GM18498 (cell line): ENCODE results near the gene CSMD2.

Experiments used
- ATAC-seq: cut with Tn5 transposase; IDR thresholded peaks from one replicate; pipeline ENCODE4 v1.9.1; 2021; ENCODE audit warnings: mild to moderate bottlenecking, moderate library complexity; ENCODE audit not compliant: unreplicated experiment

The CSMD2 gene

GRCh38 chr1:34009340-34009985 lies 155.6 kb downstream of the CSMD2 start:
- ATAC-seq: no peak

DNA sequence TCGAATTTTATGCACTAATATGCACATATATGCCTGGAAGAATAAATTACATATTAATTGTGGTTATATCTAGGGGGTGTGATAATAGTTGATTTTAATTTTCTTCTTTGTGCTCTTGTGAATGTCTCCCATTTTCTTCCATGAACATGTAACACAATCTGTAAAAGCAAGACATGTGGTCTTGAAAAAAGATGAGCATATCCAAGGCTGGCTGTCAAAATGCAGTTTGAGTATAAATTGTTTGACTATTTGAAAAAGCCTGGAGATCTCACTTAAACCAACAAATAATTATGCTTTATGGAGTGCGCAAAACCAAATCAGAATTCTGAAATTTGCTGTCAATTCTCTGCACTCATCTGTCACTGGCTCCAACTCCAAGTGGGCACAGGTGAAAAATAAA lies 157.3 kb downstream of the CSMD2 start:
- no peak for ATAC-seq

DNA sequence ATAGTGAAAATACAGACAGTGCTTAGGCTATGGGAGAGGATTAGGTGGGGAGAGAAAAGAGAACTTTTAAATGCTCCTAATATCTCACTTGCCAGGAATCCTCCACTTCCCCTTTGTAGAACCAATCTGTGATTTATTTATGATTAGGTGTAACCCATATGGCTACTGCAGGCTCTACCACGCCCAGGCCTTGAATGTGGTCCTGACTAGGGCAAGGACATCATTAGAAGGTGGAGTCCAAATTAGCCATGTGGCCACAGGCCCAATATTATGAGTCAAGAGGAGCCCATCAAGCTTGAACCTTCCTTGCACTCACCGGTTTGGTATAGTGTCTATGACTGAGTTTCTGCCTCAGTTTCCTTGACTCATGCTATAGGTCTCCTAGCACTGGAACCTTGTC lies 159.7 kb downstream of the CSMD2 start:
- ATAC-seq: no peak

GRCh38 chr1:34002810-34003209 lies 162.2 kb downstream of the CSMD2 start:
- no peak for ATAC-seq

DNA sequence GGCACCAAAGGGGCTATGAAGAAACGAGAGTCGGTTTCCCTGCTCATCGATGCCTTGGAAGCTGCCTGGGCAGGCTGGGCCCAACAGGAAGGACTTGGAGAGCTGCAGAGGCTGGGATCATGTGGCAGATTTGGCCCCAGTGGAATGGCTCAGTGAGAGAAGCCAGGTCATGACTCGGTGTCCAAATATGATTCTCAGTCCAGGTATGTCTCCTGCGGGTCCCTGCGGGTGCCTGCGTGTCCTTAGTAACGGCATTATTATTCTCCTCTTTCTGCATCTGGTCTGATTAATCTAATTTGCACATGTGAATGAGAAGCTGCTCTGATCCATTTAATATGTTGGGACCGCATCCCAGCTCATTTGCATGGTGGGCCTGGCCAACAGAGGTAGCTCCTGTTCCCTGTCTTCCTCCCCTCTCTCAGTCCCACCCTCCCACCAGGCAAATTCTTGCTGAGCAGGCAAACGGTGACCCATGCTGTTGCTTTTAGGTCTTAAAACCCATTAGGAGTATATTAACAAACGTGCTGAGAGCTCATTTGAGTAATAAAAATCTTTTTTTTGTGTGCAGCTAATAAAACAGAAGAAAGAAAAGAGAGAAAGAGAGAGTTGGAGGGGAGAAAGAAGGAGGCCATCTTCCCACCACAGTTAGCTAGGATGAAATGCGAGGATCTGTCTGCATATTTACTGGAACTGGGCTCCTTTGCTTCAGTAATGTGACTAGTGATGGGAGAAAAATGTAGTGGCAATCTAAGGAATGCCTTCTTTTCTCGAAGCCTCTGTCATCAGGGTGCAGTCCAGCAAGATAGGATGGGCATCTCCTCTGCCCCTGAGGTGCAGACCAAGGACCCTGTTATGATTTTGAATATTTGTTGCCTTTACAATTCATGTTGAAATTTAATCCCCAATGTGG lies 167.6 kb downstream of the CSMD2 start:
- ATAC-seq: no peak

- no peak for ATAC-seq
Measured at GRCh38 chr1:33996281-33996680, 168.7 kb downstream of the CSMD2 start.

DNA sequence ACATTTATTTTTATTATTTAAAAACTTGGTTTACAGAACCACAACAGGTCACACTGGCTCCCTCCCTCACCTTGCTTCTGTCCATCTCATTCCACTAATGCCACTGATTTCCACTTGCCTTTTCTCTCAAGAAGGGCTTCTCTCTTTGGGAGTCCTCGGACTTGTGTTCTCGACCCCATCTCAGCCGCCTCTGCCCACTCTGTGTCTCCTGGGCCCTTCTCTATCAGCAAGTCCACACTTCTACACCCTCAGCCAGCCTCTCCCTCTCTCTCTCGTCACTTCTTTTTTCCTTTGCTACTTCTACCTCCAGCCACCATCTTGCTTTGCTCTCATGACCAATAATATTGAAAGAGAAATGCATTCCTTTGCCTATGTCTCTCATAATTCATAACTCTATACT lies 171.7 kb downstream of the CSMD2 start:
- no peak for ATAC-seq

- no peak for ATAC-seq
Measured at GRCh38 chr1:33990281-33990680, 174.7 kb downstream of the CSMD2 start.

- ATAC-seq: no peak
Measured at GRCh38 chr1:33988161-33988560, 176.9 kb downstream of the CSMD2 start.

GRCh38 chr1:33986390-33987095 lies 178.5 kb downstream of the CSMD2 start:
- no peak for ATAC-seq

GRCh38 chr1:33985656-33986055 lies 179.4 kb downstream of the CSMD2 start:
- ATAC-seq: no peak

DNA sequence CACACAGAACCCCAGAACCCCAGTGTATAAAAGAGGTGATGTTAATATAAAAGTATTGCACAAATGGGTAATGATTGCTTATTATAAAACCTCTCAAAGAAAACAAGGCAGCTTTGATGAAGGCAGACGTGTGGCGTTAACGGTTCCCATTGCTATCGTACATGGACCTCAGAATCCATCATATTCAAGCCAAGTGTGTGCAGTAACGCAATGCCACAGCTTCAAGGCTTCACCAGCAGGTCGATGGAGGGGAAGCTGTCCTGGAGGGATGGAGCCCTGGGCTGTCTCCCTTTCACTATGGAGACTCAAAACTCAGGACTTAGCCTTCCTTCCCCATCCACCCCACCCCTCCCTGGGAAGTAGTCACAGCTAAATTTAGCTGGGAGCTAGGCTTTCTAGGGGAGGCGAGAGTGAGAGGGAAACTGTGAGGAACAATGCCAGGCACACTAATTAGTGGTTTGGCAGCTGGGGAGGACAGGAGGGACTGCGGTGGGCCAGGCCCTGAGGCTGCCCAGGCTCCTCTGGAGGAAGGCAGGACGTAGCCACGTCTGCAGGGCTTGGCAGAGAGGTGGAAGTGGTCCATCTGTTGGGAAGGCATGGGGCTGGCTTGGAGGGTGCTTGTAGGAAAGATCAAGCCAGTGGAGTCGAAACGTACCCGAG lies 180.0 kb downstream of the CSMD2 start:
- no peak for ATAC-seq

DNA sequence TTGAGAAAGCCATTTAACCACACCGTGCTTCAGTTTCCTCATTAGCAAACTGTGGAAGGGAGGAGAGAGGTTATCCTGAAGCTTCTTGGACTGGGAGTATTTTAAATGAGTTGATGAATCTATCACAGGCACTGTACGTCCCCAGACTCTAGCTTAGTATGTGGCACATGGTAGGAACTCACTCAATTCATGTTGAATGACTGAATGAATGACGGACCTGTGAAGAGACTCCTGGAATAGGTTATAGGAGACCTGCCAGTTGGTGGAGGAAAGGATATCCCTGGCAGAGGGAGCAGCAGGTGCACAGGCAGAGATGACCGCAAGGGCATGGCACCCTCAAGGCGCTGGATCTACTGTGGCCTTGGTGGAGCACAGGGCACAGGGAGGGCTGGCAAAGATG lies 182.6 kb downstream of the CSMD2 start:
- no peak for ATAC-seq

DNA sequence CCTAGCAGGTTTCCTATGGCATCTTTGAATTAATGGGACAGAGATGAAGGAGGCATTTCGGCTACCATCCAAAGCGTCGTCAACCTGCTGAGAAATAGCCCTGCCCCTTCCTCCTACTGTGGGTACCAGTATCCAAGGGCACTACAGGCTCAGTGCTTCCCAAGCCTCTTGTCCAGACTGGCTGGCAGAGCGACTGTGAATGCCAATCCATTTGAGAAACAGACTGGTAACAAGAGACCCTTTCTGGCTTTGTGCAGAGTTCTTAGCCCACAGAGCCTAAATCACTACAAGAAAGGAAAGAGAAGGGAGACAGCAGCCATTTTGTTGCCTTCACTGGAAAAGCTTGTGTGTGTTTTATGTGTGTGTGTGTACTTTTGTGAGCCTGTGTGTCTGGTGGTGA lies 185.7 kb downstream of the CSMD2 start:
- no peak for ATAC-seq

GRCh38 chr1:33975961-33976360 lies 189.1 kb downstream of the CSMD2 start:
- ATAC-seq: no peak

GRCh38 chr1:33973799-33974545 lies 191.1 kb downstream of the CSMD2 start:
- no peak for ATAC-seq

- no peak for ATAC-seq
Measured at GRCh38 chr1:33972676-33973395, 192.2 kb downstream of the CSMD2 start.

GRCh38 chr1:33971913-33972312 lies 193.1 kb downstream of the CSMD2 start:
- no peak for ATAC-seq

DNA sequence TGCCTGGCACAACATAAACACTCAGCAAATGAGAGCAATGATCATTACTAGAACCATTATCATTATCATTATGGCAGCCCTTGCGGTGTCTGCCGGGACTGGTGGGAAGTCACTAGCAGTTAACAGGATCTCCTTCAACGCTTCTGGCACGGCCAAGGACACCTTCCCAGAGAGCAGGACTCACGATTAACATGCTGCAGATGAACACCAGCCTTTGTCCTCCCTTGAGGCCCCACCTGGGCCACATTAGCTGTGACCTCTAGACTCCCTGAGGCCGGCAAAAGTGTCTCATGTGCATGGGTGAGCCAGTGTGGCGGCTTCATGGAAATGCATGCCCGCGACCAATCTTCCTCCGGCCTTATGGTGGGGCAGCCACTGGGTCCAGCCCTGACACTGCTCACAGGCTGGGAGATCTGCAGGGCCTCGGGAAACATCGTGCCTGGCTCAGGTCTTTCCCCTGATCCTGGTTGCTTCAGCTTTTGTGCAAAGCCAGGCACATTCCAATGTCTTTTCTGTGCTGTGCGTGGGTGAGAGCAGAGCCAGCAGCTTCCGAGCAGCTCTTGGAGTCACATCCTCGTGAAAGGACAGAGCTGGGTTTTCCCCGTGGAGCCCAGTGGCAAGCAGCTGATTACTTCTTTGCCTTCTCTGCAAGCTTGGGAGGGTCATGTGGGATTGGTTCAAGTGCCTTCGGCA lies 193.9 kb downstream of the CSMD2 start:
- ATAC-seq: no peak
